K562 (cell line): ENCODE data around the gene RANGAP1. TPM values are rescaled to one million over a fixed set of nuclear protein-coding genes. Genes with fewer than 3 reads are reported as not detected.

Experiments
- CLOCK ChIP-seq: fragments of 250-450 bp; sonication (Bioruptor Pico); IDR thresholded peaks from 2 replicates; pipeline ENCODE4 v1.4.0; 2020; ENCODE audit warnings: mild to moderate bottlenecking, moderate library complexity, borderline replicate concordance
- CREM ChIP-seq: IDR thresholded peaks from 2 replicates; pipeline ENCODE4 v1.6.1; 2014; ENCODE audit warnings: antibody characterized with exemption, low read depth
- E2F5 ChIP-seq: sonication (generic); formaldehyde crosslinking; IDR thresholded peaks from 2 replicates; pipeline ENCODE4 v1.8.0; 2022; ENCODE audit warnings: mild to moderate bottlenecking, missing genetic modification reagents
- EZH2 ChIP-seq: IDR thresholded peaks from 2 replicates; pipeline ENCODE4 v1.6.1; 2012; ENCODE audit warnings: low read depth, mild to moderate bottlenecking, inconsistent platforms, low read length, borderline replicate concordance
- ID3 ChIP-seq, 2 experiments: fragments of 250-450 bp in 1 of 2; fragments of 450-650 bp in 1 of 2; sonication (Bioruptor Pico) in 1 of 2; IDR thresholded peaks; 2 replicates each; pipeline versions ENCODE4 v1.6.1 to v1.8.0; 2016 to 2021; ENCODE audit warnings: mild to moderate bottlenecking in 2 of 2, moderate library complexity in 2 of 2, missing compliant biosample characterization in 1 of 2, missing genetic modification characterization in 1 of 2
- PHF20 ChIP-seq: fragments of 450-650 bp; IDR thresholded peaks from 2 replicates; pipeline ENCODE4 v1.6.1; 2018; ENCODE audit not compliant: partially characterized antibody
- PURB ChIP-seq: sonication (generic); formaldehyde crosslinking; IDR thresholded peaks from 2 replicates; pipeline ENCODE4 v1.9.0; 2021; ENCODE audit warnings: low read depth, mild to moderate bottlenecking, missing genetic modification reagents
- ZNF133 ChIP-seq: fragments of 250-450 bp; sonication (Bioruptor Pico); IDR thresholded peaks from 2 replicates; pipeline ENCODE4 v1.4.0; 2020; ENCODE audit warnings: mild to moderate bottlenecking
- polyA plus RNA-seq, 8 experiments: library from polyadenylated mRNA; depleted of rRNA in 4 of 8; stranded (reverse) in 5 of 8; unstranded in 3 of 8; fragments of >200 nt; fragmentation: Nextera tagmentation in 2 of 8; fragmentation: Illumina TruSeq in 1 of 8; extraction: Ambion mirVana in 2 of 8; extraction: Trizol in 1 of 8; gene quantifications; 2 replicates each; pipeline versions ENCODE4 v1.2.1 to v1.2.3, GENCODE V29; 2011 to 2014; ENCODE audit warnings: inconsistent platforms in 1 of 8, missing spikeins in 1 of 8
- total RNA-seq, 7 experiments: library from RNA; depleted of rRNA in 6 of 7; stranded (reverse); fragments of >200 nt in 6 of 7; fragmentation: Illumina TruSeq in 2 of 7; extraction: Trizol in 2 of 7; gene quantifications; 2 replicates each; pipeline versions ENCODE4 v1.2.1 to v1.2.3, GENCODE V29; 2011 to 2021; ENCODE audit warnings: low replicate concordance in 1 of 7

RANGAP1 gene
- total and polyA plus RNA-seq, 9 of the 15 experiments (the other 6 are each of a cell fraction or from before 2014, with no cell fraction given), result 2.1 to 104 (median 50.6) TPM

DNA sequence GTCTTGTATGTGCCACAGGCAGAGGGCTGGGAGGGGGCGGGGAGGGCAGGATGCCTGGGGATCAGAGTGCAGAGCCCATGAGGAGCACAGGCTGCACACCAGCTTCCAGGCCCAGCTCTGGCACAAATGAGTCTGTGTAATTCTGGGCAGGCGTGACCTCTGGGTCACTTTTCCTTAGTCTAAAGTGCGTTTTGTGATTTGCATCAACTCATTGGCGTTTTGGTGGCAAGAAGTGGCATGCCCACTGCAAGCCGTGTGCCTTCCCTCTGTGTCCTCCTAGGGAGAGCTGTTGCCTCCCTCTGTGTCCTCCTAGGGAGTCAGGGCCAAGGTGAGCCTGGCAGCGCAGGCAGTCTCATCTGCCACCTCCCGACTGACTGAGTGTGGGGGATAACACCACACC lies 62.5 kb downstream of the RANGAP1 start (continued):
- TF ChIP-seq E2F5 (CRISPR knock-in tag), result no peak
- no peak for TF ChIP-seq CLOCK
- no peak for TF ChIP-seq EZH2
- no peak for TF ChIP-seq PHF20
- TF ChIP-seq ZNF133 (CRISPR knock-in tag), result no peak
- no peak for TF ChIP-seq CREM
- TF ChIP-seq ID3 (CRISPR knock-in tag; IDR thresholded peaks at IDR 0.05), result no peak
- no peak for TF ChIP-seq ID3 (tag; IDR thresholded peaks at IDR 0.05)
- TF ChIP-seq PURB, result no peak
